ENCODE results near the gene CILP2.

CILP2 gene

GRCh38 chr19:19526581-19527370 is 11.3 kb upstream of the CILP2 start:
- H3K36me3 ChIP-seq: peaks cover 23% of the 10 kb centered on the region
- no peak for DNase-seq
- TF ChIP-seq, protein P1, sequence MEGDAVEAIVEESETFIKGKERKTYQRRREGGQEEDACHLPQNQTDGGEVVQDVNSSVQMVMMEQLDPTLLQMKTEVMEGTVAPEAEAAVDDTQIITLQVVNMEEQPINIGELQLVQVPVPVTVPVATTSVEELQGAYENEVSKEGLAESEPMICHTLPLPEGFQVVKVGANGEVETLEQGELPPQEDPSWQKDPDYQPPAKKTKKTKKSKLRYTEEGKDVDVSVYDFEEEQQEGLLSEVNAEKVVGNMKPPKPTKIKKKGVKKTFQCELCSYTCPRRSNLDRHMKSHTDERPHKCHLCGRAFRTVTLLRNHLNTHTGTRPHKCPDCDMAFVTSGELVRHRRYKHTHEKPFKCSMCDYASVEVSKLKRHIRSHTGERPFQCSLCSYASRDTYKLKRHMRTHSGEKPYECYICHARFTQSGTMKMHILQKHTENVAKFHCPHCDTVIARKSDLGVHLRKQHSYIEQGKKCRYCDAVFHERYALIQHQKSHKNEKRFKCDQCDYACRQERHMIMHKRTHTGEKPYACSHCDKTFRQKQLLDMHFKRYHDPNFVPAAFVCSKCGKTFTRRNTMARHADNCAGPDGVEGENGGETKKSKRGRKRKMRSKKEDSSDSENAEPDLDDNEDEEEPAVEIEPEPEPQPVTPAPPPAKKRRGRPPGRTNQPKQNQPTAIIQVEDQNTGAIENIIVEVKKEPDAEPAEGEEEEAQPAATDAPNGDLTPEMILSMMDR (IDR thresholded peaks at IDR 0.05; ENCODE audit: low read depth, low read length): no peak
- no peaks in the 10 kb centered on the region for H3K27me3 ChIP-seq (ENCODE audit: insufficient read depth, low read depth, severe bottlenecking)
- no peak overlapping the region for H3K4me3 ChIP-seq (ENCODE audit: low read depth, low read length)
- no peaks in the 10 kb centered on the region for H3K9me3 ChIP-seq (ENCODE audit: severe bottlenecking)
- H3K27ac ChIP-seq: no peak overlapping the region

GRCh38 chr19:19527371-19527656 is 10.8 kb upstream of the CILP2 start:
- no peak overlapping the region for H3K27ac ChIP-seq
- no peak for DNase-seq
- H3K9me3 ChIP-seq (ENCODE audit: severe bottlenecking): no peaks in the 10 kb centered on the region
- H3K4me3 ChIP-seq (ENCODE audit: low read depth, low read length): no peak overlapping the region
- peaks cover 23% of the 10 kb centered on the region for H3K36me3 ChIP-seq
- TF ChIP-seq, protein P1 (IDR thresholded peaks at IDR 0.05; ENCODE audit: low read depth, low read length): no peak
- H3K27me3 ChIP-seq (ENCODE audit: insufficient read depth, low read depth, severe bottlenecking): no peaks in the 10 kb centered on the region

DNA sequence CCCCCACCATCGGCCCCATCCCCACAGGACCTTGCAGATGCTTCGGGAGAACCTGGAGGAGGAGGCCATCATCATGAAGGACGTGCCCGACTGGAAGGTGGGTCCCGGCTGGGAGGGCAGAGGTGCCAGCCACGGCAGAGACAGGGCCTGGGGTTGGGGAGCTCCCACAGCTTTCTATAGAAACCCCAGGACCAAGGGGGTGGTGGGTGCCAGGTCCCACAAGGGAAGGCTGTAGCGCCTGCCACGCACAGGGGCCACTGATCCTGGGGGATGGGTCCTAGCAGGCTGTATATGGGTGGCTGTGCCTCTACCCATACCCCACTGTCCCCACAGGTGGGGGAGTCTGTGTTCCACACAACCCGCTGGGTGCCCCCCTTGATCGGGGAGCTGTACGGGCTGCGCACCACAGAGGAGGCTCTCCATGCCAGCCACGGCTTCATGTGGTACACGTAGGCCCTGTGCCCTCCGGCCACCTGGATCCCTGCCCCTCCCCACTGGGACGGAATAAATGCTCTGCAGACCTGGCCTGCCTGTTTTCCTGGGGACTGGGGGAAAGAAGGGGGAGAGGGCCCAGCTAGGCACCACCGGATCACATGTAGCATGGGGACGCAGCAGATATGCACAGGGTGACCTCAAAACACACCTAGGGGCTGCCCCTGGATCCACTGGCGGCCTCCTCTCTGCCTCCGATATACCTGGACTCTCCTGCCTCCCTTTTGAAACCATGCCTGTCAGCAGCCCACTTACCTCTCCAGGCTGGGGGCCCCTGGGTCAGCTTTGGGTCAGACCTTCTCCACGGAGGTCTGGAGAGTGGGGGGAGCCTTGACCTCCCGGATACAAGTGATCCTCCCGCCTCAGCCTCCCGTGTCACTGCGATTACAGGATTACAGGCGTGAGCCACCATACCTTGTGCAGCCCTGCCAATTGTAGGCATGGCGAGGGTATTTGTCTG is 10.1 kb upstream of the CILP2 start:
- peaks cover 23% of the 10 kb centered on the region for H3K36me3 ChIP-seq
- TF ChIP-seq, protein P1 (IDR thresholded peaks at IDR 0.05; ENCODE audit: low read depth, low read length): no peak
- no peaks in the 10 kb centered on the region for H3K27me3 ChIP-seq (ENCODE audit: insufficient read depth, low read depth, severe bottlenecking)
- no peaks in the 10 kb centered on the region for H3K9me3 ChIP-seq (ENCODE audit: severe bottlenecking)
- no peak for DNase-seq
- H3K27ac ChIP-seq: no peak overlapping the region
- no peak overlapping the region for H3K4me3 ChIP-seq (ENCODE audit: low read depth, low read length)

DNA sequence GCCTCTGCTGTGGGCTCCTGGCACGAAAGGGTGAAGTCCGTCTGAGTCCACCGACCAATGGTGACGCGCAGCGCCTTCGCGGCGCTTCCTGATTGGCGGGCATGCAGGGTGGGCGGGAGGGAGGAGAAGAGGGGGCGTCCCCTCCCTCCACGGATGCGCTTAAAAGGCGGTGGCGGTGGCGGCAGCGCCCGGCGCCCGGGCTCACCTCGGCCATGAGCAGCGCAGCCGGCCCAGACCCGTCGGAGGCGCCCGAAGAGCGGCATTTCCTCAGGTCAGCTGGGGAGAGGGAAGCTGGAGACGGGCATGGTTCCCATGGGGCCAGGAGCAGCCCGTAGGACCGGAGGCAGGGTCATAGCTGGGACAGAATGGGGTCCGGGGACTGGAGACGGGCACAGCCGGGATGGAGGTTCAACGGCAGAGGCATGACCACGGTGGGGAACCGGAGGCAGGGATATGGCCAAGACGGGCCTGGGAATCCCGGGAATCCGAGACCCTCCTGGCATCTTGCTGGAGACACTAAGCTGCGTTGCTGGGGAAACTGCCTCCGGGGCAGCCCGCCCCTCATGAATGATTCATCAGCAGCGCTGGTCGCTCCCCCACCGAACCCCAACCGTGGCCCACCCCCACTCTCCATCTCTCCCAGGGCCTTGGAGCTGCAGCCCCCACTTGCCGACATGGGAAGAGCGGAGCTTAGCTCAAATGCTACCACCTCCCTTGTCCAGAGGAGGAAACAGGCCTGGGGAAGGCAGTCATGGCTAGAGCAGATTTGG is 9.2 kb upstream of the CILP2 start, which contains the start of gene YJEFN3:
TSS of gene YJEFN3 (plus strand) at position 191 of the 770 bp plus-strand sequence. CDS start at position 213, 22 bp downstream.
- peaks cover 23% of the 10 kb centered on the region for H3K36me3 ChIP-seq
- TF ChIP-seq, protein P1 (IDR thresholded peaks at IDR 0.05; ENCODE audit: low read depth, low read length): no peak
- peak; percentile 66 for DNase-seq

GRCh38 chr19:19529783-19530422 is 8.2 kb upstream of the CILP2 start:
- Histone ChIP-seq H3K27me3 (ENCODE audit: insufficient read depth, low read depth, severe bottlenecking) (no peaks in the 10 kb centered on the region), H3K9me3 (ENCODE audit: severe bottlenecking) (no peaks in the 10 kb centered on the region), H3K4me3 (ENCODE audit: low read depth, low read length) (no peak overlapping the region), H3K36me3 (peaks cover 18% of the 10 kb centered on the region), H3K27ac (no peak overlapping the region)
- TF ChIP-seq, protein P1 (IDR thresholded peaks at IDR 0.05; ENCODE audit: low read depth, low read length): no peak
- no peak for DNase-seq

More for the DNA sequence above, 9.2 kb upstream of the CILP2 start, which contains the start of gene YJEFN3:
- Histone ChIP-seq H3K9me3 (ENCODE audit: severe bottlenecking) (no peaks in the 10 kb centered on the region), H3K27me3 (ENCODE audit: insufficient read depth, low read depth, severe bottlenecking) (no peaks in the 10 kb centered on the region), H3K27ac (no peak within 1 kb of the TSS), H3K4me3 (ENCODE audit: low read depth, low read length) (peak within 1 kb of the TSS; percentile 20)

Data from WERI-Rb-1 (cell line).